PC-3 (cell line): ENCODE measurements around the gene OR2F2.

Experiments used
- EZH2 ChIP-seq: fragments of 300-600 bp; sonication (generic); IDR thresholded peaks from one replicate; pipeline ENCODE4 v1.6.1; 2017; ENCODE audit warnings: antibody characterized with exemption, mild to moderate bottlenecking, low read length; ENCODE audit not compliant: unreplicated experiment
- TF ChIP-seq, protein P1 (sequence below): fragments of 300-600 bp; sonication (generic); conservative IDR thresholded peaks from 2 replicates; pipeline ENCODE4 v1.5.1; 2017; ENCODE audit warnings: antibody characterized with exemption, low read depth, mild to moderate bottlenecking, low read length

DNA sequence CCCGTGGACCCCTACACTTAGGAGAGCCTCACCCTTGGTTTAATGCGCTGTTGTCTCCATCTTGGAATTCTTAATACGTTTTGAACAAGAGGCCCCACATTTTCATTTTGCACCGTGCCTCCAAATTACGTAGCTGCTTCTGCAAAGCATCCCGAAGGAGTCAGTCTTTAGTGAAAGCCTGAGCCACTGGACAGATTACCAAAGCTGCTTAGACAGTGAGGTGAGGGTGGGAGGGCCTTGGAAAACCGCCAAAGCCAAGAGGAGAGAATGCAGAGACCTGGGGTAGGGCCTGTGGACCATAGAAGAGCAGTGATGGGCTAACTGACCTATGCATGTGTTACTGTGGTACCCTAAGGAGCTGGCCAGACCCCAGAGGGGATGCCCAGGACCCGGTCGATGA, 28.9 kb upstream of the OR2F2 start:
- TF ChIP-seq EZH2 = no peak
- TF ChIP-seq, protein P1, sequence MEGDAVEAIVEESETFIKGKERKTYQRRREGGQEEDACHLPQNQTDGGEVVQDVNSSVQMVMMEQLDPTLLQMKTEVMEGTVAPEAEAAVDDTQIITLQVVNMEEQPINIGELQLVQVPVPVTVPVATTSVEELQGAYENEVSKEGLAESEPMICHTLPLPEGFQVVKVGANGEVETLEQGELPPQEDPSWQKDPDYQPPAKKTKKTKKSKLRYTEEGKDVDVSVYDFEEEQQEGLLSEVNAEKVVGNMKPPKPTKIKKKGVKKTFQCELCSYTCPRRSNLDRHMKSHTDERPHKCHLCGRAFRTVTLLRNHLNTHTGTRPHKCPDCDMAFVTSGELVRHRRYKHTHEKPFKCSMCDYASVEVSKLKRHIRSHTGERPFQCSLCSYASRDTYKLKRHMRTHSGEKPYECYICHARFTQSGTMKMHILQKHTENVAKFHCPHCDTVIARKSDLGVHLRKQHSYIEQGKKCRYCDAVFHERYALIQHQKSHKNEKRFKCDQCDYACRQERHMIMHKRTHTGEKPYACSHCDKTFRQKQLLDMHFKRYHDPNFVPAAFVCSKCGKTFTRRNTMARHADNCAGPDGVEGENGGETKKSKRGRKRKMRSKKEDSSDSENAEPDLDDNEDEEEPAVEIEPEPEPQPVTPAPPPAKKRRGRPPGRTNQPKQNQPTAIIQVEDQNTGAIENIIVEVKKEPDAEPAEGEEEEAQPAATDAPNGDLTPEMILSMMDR = no peak
